IMR-90 (cell line): ENCODE data around the gene SRRD. TPM values are rescaled to one million over a fixed set of nuclear protein-coding genes. Genes with fewer than 3 reads are reported as not detected.

Experiments
- ATAC-seq: fragments of 200-7000 bp; cut with Tn5 transposase; 2 replicates; pipeline ENCODE4 v1.9.1; 2020; ENCODE audit warnings: low read depth, mild to moderate bottlenecking, moderate library complexity
- BruUV-seq: library from RNA; stranded (reverse); fragments of 400-500 nt; replicated peaks from 2 replicates; lab custom pipeline; 2021; lab: Mats Ljungman, UMichigan
- CTCF ChIA-PET: fragments of 300-600 bp; formaldehyde crosslinking; extraction: SDS; loops from one replicate; lab custom pipeline; 2021; ENCODE audit warnings: antibody characterized with exemption; lab: Yijun Ruan, JAX
- POLR2A ChIA-PET: fragments of 300-600 bp; sonication (Branson Sonifier 250); formaldehyde crosslinking; loops from one replicate; lab custom pipeline; 2022; ENCODE audit warnings: antibody characterized with exemption; ENCODE audit not compliant: unreplicated experiment; lab: Charles Lee
- DNase-seq: peaks from one replicate; pipeline ENCODE4 v3.0.0; 2013
- H2AFZ ChIP-seq: replicated peaks from 2 replicates; pipeline ENCODE3; 2013; ENCODE audit warnings: low read length, mild to moderate bottlenecking; ENCODE audit not compliant: poor library complexity
- H2AK5ac ChIP-seq: 2 replicates; pipeline ENCODE4 v1.6.1; 2013; ENCODE audit warnings: low read depth, low read length, inconsistent platforms
- H2AK9ac ChIP-seq: replicated peaks from 2 replicates; pipeline ENCODE3; 2013; ENCODE audit warnings: mild to moderate bottlenecking, low read depth, low read length, moderate library complexity; ENCODE audit not compliant: poor library complexity
- H2BK120ac ChIP-seq: 2 replicates; pipeline ENCODE4 v1.6.1; 2013; ENCODE audit warnings: low read depth, low read length, inconsistent platforms
- H2BK15ac ChIP-seq: 3 replicates; pipeline ENCODE4 v1.6.1; 2013; ENCODE audit warnings: low read depth, low read length, inconsistent platforms
- H2BK20ac ChIP-seq: 2 replicates; pipeline ENCODE4 v1.6.1; 2013; ENCODE audit warnings: low read depth, mild to moderate bottlenecking, inconsistent platforms, low read length, moderate library complexity
- H2BK5ac ChIP-seq: 2 replicates; pipeline ENCODE4 v1.6.1; 2013; ENCODE audit warnings: mild to moderate bottlenecking, low read depth, low read length, inconsistent platforms; ENCODE audit not compliant: poor library complexity, severe bottlenecking
- H3K14ac ChIP-seq: replicated peaks from 2 replicates; pipeline ENCODE4 v1.6.1; 2013; ENCODE audit warnings: low read depth, low read length, inconsistent platforms
- H3K18ac ChIP-seq: 2 replicates; pipeline ENCODE4 v1.6.1; 2013; ENCODE audit warnings: low read depth, low read length, control low read depth
- H3K23ac ChIP-seq: 2 replicates; pipeline ENCODE4 v1.6.1; 2013; ENCODE audit warnings: low read depth, low read length, inconsistent platforms
- H3K27ac ChIP-seq: 2 replicates; pipeline ENCODE4 v1.5.1; 2013; ENCODE audit warnings: mild to moderate bottlenecking, control low read depth, low read length; ENCODE audit not compliant: insufficient read depth
- H3K27me3 ChIP-seq: 2 replicates; pipeline ENCODE4 v1.6.1; 2013; ENCODE audit warnings: low read length; ENCODE audit not compliant: control insufficient read depth, insufficient read depth
- H3K36me3 ChIP-seq: 2 replicates; pipeline ENCODE4 v1.6.1; 2013; ENCODE audit warnings: low read length, mixed read lengths; ENCODE audit not compliant: control insufficient read depth, insufficient read depth
- H3K4ac ChIP-seq: 2 replicates; pipeline ENCODE4 v1.6.1; 2013; ENCODE audit warnings: low read depth, low read length, inconsistent platforms
- H3K4me1 ChIP-seq: 2 replicates; pipeline ENCODE4 v1.6.1; 2013; ENCODE audit warnings: low read length, mixed read lengths; ENCODE audit not compliant: control insufficient read depth, insufficient read depth
- H3K4me2 ChIP-seq: 2 replicates; pipeline ENCODE4 v1.6.1; 2013; ENCODE audit warnings: low read depth, mild to moderate bottlenecking, control low read depth, low read length, moderate library complexity
- H3K4me3 ChIP-seq: 2 replicates; pipeline ENCODE4 v1.5.1; 2013; ENCODE audit warnings: low read depth, mild to moderate bottlenecking, control low read depth, low read length, moderate library complexity; ENCODE audit not compliant: insufficient read depth
- H3K56ac ChIP-seq: 2 replicates; pipeline ENCODE4 v1.6.1; 2013; ENCODE audit warnings: low read length, inconsistent platforms; ENCODE audit not compliant: insufficient read depth; ENCODE audit errors: extremely low read depth
- H3K79me1 ChIP-seq, 2 experiments: 2 replicates each; pipeline ENCODE4 v1.6.1; 2013; ENCODE audit warnings: low read length in 2 of 2, inconsistent platforms in 1 of 2, low read depth in 1 of 2
- H3K9ac ChIP-seq: 2 replicates; pipeline ENCODE4 v1.6.1; 2013; ENCODE audit warnings: low read depth, low read length, control low read depth
- H3K9me1 ChIP-seq: 2 replicates; pipeline ENCODE4 v1.6.1; 2013; ENCODE audit warnings: low read length, inconsistent platforms; ENCODE audit not compliant: insufficient read depth
- H3K9me3 ChIP-seq: 2 replicates; pipeline ENCODE4 v1.6.1; 2013; ENCODE audit warnings: low read length; ENCODE audit not compliant: control insufficient read depth, insufficient read depth
- H4K20me1 ChIP-seq: 2 replicates; pipeline ENCODE4 v1.6.1; 2013; ENCODE audit warnings: low read length, inconsistent platforms; ENCODE audit not compliant: insufficient read depth
- H4K5ac ChIP-seq: 2 replicates; pipeline ENCODE4 v1.6.1; 2013; ENCODE audit warnings: mild to moderate bottlenecking, low read depth, low read length, control low read depth
- H4K8ac ChIP-seq, 2 experiments: 2 replicates each; pipeline ENCODE4 v1.6.1; 2013; ENCODE audit warnings: low read depth in 2 of 2, low read length in 2 of 2, control low read depth in 1 of 2, inconsistent platforms in 1 of 2
- H4K91ac ChIP-seq: 2 replicates; pipeline ENCODE4 v1.6.1; 2013; ENCODE audit warnings: low read depth, low read length, inconsistent platforms; ENCODE audit not compliant: insufficient read depth
- BHLHE40 ChIP-seq: fragments of 150-350 bp; IDR thresholded peaks from 2 replicates; pipeline ENCODE4 v1.6.1; 2016; ENCODE audit warnings: mild to moderate bottlenecking, low read depth, low read length
- CEBPB ChIP-seq: IDR thresholded peaks from 2 replicates; pipeline ENCODE4 v1.6.1; 2012; ENCODE audit warnings: low read depth, low read length, improper control_type of control experiment
- CHD1 ChIP-seq: IDR thresholded peaks from 2 replicates; pipeline ENCODE4 v1.6.1; 2012; ENCODE audit warnings: low read depth, low read length, improper control_type of control experiment
- CTCF ChIP-seq: conservative IDR thresholded peaks from 2 replicates; pipeline ENCODE4 v1.5.1; 2012; ENCODE audit warnings: mild to moderate bottlenecking, low read depth, low read length, improper control_type of control experiment
- FOS ChIP-seq: fragments of 150-350 bp; IDR thresholded peaks from 2 replicates; pipeline ENCODE4 v1.6.1; 2016; ENCODE audit warnings: low read depth, low read length
- MAFK ChIP-seq: IDR thresholded peaks from 2 replicates; pipeline ENCODE4 v1.6.1; 2012; ENCODE audit warnings: low read depth, low read length, improper control_type of control experiment
- MAZ ChIP-seq: IDR thresholded peaks from 2 replicates; pipeline ENCODE4 v1.6.1; 2012; ENCODE audit warnings: low read depth, mild to moderate bottlenecking, low read length, improper control_type of control experiment, moderate library complexity, borderline replicate concordance
- MXI1 ChIP-seq: IDR thresholded peaks from 2 replicates; pipeline ENCODE4 v1.6.1; 2012; ENCODE audit warnings: low read depth, mild to moderate bottlenecking, low read length, moderate library complexity, borderline replicate concordance
- NFE2L2 ChIP-seq: fragments of 150-350 bp; IDR thresholded peaks from 2 replicates; pipeline ENCODE4 v1.6.1; 2016; ENCODE audit warnings: low read depth, mild to moderate bottlenecking, low read length
- POLR2A ChIP-seq: IDR thresholded peaks from 2 replicates; pipeline ENCODE4 v1.6.1; 2012; ENCODE audit warnings: mild to moderate bottlenecking, low read depth, low read length
- RAD21 ChIP-seq: IDR thresholded peaks from 2 replicates; pipeline ENCODE4 v1.6.1; 2012; ENCODE audit warnings: low read length, improper control_type of control experiment
- RCOR1 ChIP-seq: IDR thresholded peaks from 2 replicates; pipeline ENCODE4 v1.6.1; 2012; ENCODE audit warnings: mild to moderate bottlenecking, low read length, improper control_type of control experiment; ENCODE audit not compliant: insufficient replicate concordance
- RFX5 ChIP-seq: IDR thresholded peaks from 2 replicates; pipeline ENCODE4 v1.8.0; 2012; ENCODE audit warnings: low read depth, mild to moderate bottlenecking, low read length, moderate library complexity
- SMC3 ChIP-seq: fragments of 150-350 bp; IDR thresholded peaks from 2 replicates; pipeline ENCODE4 v1.6.1; 2016; ENCODE audit warnings: low read depth, mild to moderate bottlenecking, antibody characterized with exemption, low read length, moderate library complexity
- USF2 ChIP-seq: fragments of 150-350 bp; IDR thresholded peaks from 2 replicates; pipeline ENCODE4 v1.6.1; 2017; ENCODE audit warnings: mild to moderate bottlenecking, antibody characterized with exemption, low read length, low read depth
- WGBS, 2 experiments: methylation state at CpG; one replicate each; pipeline versions ENCODE4 v1.1.5 to v1.1.7; 2013; ENCODE audit warnings: missing lambda C conversion rate in 2 of 2; ENCODE audit not compliant: insufficient read length in 1 of 2; ENCODE audit errors: extremely low coverage in 2 of 2; 5-methylcytosine and 5-hydroxymethylcytosine counted together
- dilution Hi-C: fragments of 300-500 bp; cut with HindIII; formaldehyde crosslinking; loops from one replicate; pipeline ENCODE4 v1.14.3; 2018; ENCODE audit warnings: low sequenced_read_pairs; ENCODE audit not compliant: unreplicated experiment
- in situ Hi-C: fragments of 300-500 bp; cut with MboI; formaldehyde crosslinking; loops from 3 replicates; pipeline ENCODE4 v1.14.3; 2019; ENCODE audit warnings: low sequenced_read_pairs, inconsistent platforms, mixed read lengths
- intact Hi-C: fragments of 100-400 bp; cut with micrococcal nuclease; formaldehyde crosslinking; loops from 2 replicates; pipeline ENCODE4 v1.10.0; 2022
- polyA plus RNA-seq, 3 experiments: library from polyadenylated mRNA; depleted of rRNA; stranded (reverse); fragments of >200 nt; gene quantifications; 2 replicates each; pipeline ENCODE4 v1.2.3, GENCODE V29; 2012; ENCODE audit warnings: low replicate concordance in 1 of 3
- total RNA-seq: library from RNA; depleted of rRNA; stranded (reverse); fragments of >200 nt; gene quantifications from 2 replicates; pipeline ENCODE4 v1.2.3, GENCODE V29; 2012
- TF ChIP-seq, protein P1 (sequence below): fragments of 150-350 bp; IDR thresholded peaks from 2 replicates; pipeline ENCODE4 v1.6.1; 2016; ENCODE audit warnings: low read depth, mild to moderate bottlenecking, low read length, moderate library complexity, borderline replicate concordance

Gene SRRD
- total and polyA plus RNA-seq, 2 of the 4 experiments (the other 2 are of a cell fraction): 18.3 to 24.0 TPM

DNA sequence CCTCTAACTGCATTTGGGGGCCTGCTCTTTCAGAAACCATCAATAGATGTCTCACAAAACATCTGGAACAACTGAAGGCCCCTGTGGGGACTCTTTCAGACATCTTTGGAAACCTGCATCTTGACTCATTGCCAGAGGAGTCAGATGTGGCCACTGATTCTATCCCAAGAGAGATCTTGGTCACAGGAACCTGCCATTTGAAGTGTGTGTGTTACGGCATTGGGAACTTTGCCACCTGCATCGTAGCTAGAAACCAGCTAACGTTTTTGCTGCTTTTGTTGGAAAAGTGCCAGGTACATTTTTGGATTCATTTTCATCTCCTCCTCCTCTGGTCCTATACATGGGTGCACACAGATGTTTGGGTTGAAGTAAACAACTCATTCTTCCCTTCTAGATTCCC lies 4.3 kb downstream of the SRRD start:
- Histone ChIP-seq H2AK9ac (no peak overlapping the region), H2BK5ac (no peak overlapping the region), H3K4me2 (no peak overlapping the region), H3K27me3 (no peaks in the 10 kb centered on the region), H3K36me3 (peaks cover 36% of the 10 kb centered on the region), H2AFZ (no peak overlapping the region), H4K5ac (no peak overlapping the region), H2BK120ac (no peak overlapping the region), H2BK20ac (no peak overlapping the region), H3K9me3 (no peaks in the 10 kb centered on the region), H3K4me3 (no peak overlapping the region), H3K79me1 (peaks cover 17 to 38% of the 10 kb centered on the region in 2 experiments), H2AK5ac (no peak overlapping the region), H4K20me1 (no peaks in the 10 kb centered on the region; the same call in 1 of the 2 replicates), H4K8ac (no peak overlapping the region), H3K27ac (no peak overlapping the region), H3K14ac (no peak overlapping the region), H4K91ac (no peak overlapping the region), H3K9me1 (no peaks in the 10 kb centered on the region), H3K23ac (no peak overlapping the region), H3K18ac (no peak overlapping the region), H3K4me1 (peaks cover 4% of the 10 kb centered on the region), H3K56ac (no peak overlapping the region), H3K9ac (no peak overlapping the region), H3K4ac (no peak overlapping the region), H2BK15ac (no peak overlapping the region)
- in situ Hi-C loops (no loop called here), intact Hi-C loops (no loop called here), dilution Hi-C loops (no loop called here)
- no peak for TF ChIP-seq MAFK
- TF ChIP-seq SMC3: no peak
- TF ChIP-seq CEBPB: no peak
- TF ChIP-seq RFX5: no peak
- no peak for TF ChIP-seq MAZ
- no peak for TF ChIP-seq POLR2A
- no peak for TF ChIP-seq CHD1
- TF ChIP-seq MXI1: no peak
- no peak for TF ChIP-seq BHLHE40
- no peak for TF ChIP-seq CTCF
- TF ChIP-seq FOS: no peak
- TF ChIP-seq, protein P1, sequence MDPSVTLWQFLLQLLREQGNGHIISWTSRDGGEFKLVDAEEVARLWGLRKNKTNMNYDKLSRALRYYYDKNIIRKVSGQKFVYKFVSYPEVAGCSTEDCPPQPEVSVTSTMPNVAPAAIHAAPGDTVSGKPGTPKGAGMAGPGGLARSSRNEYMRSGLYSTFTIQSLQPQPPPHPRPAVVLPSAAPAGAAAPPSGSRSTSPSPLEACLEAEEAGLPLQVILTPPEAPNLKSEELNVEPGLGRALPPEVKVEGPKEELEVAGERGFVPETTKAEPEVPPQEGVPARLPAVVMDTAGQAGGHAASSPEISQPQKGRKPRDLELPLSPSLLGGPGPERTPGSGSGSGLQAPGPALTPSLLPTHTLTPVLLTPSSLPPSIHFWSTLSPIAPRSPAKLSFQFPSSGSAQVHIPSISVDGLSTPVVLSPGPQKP: no peak
- no peak for TF ChIP-seq NFE2L2
- no peak for TF ChIP-seq RCOR1
- no peak for TF ChIP-seq USF2
- TF ChIP-seq RAD21: no peak
- POLR2A ChIA-PET: no interaction called here
- BruUV-seq: no TSS peak
- CTCF ChIA-PET: no interaction called here
- DNase-seq: no peak
- ATAC-seq: no peak
- WGBS, 2 experiments: no CpG with 5 or more reads among the region's 3 CpGs
